ENCODE data around the gene CHPF2. TPM values are rescaled to one million over a fixed set of nuclear protein-coding genes. Genes with fewer than 3 reads are reported as not detected.

CHPF2 gene
- total and polyA plus RNA-seq, 10 donors, result 16.3 to 55.4 (median 43.7) TPM

DNA sequence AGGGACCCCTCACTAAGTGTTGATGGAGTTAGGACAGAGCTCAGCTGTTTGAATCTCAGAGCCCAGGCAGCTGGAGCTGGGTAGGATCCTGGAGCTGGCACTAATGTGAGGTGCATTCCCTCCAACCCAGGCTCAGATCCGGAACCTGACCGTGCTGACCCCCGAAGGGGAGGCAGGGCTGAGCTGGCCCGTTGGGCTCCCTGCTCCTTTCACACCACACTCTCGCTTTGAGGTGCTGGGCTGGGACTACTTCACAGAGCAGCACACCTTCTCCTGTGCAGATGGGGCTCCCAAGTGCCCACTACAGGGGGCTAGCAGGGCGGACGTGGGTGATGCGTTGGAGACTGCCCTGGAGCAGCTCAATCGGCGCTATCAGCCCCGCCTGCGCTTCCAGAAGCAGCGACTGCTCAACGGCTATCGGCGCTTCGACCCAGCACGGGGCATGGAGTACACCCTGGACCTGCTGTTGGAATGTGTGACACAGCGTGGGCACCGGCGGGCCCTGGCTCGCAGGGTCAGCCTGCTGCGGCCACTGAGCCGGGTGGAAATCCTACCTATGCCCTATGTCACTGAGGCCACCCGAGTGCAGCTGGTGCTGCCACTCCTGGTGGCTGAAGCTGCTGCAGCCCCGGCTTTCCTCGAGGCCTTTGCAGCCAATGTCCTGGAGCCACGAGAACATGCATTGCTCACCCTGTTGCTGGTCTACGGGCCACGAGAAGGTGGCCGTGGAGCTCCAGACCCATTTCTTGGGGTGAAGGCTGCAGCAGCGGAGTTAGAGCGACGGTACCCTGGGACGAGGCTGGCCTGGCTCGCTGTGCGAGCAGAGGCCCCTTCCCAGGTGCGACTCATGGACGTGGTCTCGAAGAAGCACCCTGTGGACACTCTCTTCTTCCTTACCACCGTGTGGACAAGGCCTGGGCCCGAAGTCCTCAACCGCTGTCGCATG lies 5.2 kb downstream of the CHPF2 start:
- intact Hi-C loops (cut with DNase I; ENCODE audit: low total_unique reads), result no loop called here
- Histone ChIP-seq H3K9me3 (no peaks in the 10 kb centered on the region), H3K4me3 (no peak overlapping the region), H3K4me1 (peaks cover 12 to 40% (median 25%) of the 10 kb centered on the region in 6 donors), H3K36me3 (peaks cover 0 to 85% (median 52%) of the 10 kb centered on the region in 6 donors), H3K27me3 (replicated peaks in 1 of 7) (no peaks in the 10 kb centered on the region), H3K27ac (no peak overlapping the region)
- peak; percentile 78 for DNase-seq
- TF ChIP-seq POLR2A (IDR thresholded peaks at IDR 0.05) (no peak), POLR2AphosphoS5 (IDR thresholded peaks at IDR 0.05) (peak in 2 of 3 donors; percentile 35 to 64)
- TF ChIP-seq, protein P1, sequence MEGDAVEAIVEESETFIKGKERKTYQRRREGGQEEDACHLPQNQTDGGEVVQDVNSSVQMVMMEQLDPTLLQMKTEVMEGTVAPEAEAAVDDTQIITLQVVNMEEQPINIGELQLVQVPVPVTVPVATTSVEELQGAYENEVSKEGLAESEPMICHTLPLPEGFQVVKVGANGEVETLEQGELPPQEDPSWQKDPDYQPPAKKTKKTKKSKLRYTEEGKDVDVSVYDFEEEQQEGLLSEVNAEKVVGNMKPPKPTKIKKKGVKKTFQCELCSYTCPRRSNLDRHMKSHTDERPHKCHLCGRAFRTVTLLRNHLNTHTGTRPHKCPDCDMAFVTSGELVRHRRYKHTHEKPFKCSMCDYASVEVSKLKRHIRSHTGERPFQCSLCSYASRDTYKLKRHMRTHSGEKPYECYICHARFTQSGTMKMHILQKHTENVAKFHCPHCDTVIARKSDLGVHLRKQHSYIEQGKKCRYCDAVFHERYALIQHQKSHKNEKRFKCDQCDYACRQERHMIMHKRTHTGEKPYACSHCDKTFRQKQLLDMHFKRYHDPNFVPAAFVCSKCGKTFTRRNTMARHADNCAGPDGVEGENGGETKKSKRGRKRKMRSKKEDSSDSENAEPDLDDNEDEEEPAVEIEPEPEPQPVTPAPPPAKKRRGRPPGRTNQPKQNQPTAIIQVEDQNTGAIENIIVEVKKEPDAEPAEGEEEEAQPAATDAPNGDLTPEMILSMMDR (IDR thresholded peaks at IDR 0.05 in 8 of 11, conservative IDR thresholded peaks at IDR 0.05 in 3 of 11), result no peak
- 87 to 94% (median 92%) methylated on average over 16 to 44 of the region's 44 CpGs for WGBS, 5 donors

DNA sequence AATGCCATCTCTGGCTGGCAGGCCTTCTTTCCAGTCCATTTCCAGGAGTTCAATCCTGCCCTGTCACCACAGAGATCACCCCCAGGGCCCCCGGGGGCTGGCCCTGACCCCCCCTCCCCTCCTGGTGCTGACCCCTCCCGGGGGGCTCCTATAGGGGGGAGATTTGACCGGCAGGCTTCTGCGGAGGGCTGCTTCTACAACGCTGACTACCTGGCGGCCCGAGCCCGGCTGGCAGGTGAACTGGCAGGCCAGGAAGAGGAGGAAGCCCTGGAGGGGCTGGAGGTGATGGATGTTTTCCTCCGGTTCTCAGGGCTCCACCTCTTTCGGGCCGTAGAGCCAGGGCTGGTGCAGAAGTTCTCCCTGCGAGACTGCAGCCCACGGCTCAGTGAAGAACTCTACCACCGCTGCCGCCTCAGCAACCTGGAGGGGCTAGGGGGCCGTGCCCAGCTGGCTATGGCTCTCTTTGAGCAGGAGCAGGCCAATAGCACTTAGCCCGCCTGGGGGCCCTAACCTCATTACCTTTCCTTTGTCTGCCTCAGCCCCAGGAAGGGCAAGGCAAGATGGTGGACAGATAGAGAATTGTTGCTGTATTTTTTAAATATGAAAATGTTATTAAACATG lies 6.0 kb downstream of the CHPF2 start:
- Histone ChIP-seq H3K9me3 (no peaks in the 10 kb centered on the region), H3K27ac (no peak overlapping the region), H3K4me3 (no peak overlapping the region), H3K36me3 (peaks cover 0 to 85% (median 52%) of the 10 kb centered on the region in 6 donors), H3K4me1 (peaks cover 10 to 42% (median 26%) of the 10 kb centered on the region in 6 donors), H3K27me3 (replicated peaks in 1 of 7) (no peaks in the 10 kb centered on the region)
- intact Hi-C loops (cut with DNase I; ENCODE audit: low total_unique reads), result no loop called here
- 66 to 80% (median 76%) methylated on average over 11 to 17 of the region's 17 CpGs for WGBS, 5 donors
- peak; percentile 71 for DNase-seq
- TF ChIP-seq POLR2AphosphoS5 (IDR thresholded peaks at IDR 0.05) (no peak), POLR2A (IDR thresholded peaks at IDR 0.05) (no peak)
- TF ChIP-seq, protein P1 (IDR thresholded peaks at IDR 0.05 in 8 of 11, conservative IDR thresholded peaks at IDR 0.05 in 3 of 11), result no peak

GRCh38 chr7:151238924-151239836 lies 6.9 kb downstream of the CHPF2 start:
- Histone ChIP-seq H3K36me3 (peaks cover 0 to 81% (median 52%) of the 10 kb centered on the region in 6 donors), H3K4me1 (peaks cover 8 to 42% (median 26%) of the 10 kb centered on the region in 6 donors)

More at GRCh38 chr7:151238924-151239836, 6.9 kb downstream of the CHPF2 start:
- intact Hi-C loops (cut with DNase I; ENCODE audit: low total_unique reads), result no loop called here
- Histone ChIP-seq H3K9me3 (no peaks in the 10 kb centered on the region), H3K27me3 (replicated peaks in 1 of 7) (peaks cover 0 to 6% (median 0%) of the 10 kb centered on the region in 7 donors), H3K27ac (no peak overlapping the region), H3K4me3 (no peak overlapping the region)
- 84 to 91% (median 87%) methylated on average over 20 to 25 of the region's 25 CpGs for WGBS, 5 donors
- TF ChIP-seq, protein P1 (IDR thresholded peaks at IDR 0.05 in 8 of 11, conservative IDR thresholded peaks at IDR 0.05 in 3 of 11), result no peak
- TF ChIP-seq POLR2AphosphoS5 (IDR thresholded peaks at IDR 0.05), result peak in 1 of 3 donors; percentile 11
- DNase-seq, result peak; percentile 65

Measured in spleen (tissue), 11 donors.